ENCODE data around the gene HS1BP3.

- TF ChIP-seq ZBTB26 (CRISPR knock-in tag; IDR thresholded peaks at IDR 0.05) (no peak), ZFPM2 (CRISPR knock-in tag; IDR thresholded peaks at IDR 0.05) (no peak), ZNF707 (CRISPR knock-in tag; conservative IDR thresholded peaks at IDR 0.05) (no peak), EGR1 (conservative IDR thresholded peaks at IDR 0.05) (no peak), NELFE (IDR thresholded peaks at IDR 0.05; ENCODE audit: insufficient read depth, insufficient read length) (no peak)
- TF ChIP-seq, protein P1, sequence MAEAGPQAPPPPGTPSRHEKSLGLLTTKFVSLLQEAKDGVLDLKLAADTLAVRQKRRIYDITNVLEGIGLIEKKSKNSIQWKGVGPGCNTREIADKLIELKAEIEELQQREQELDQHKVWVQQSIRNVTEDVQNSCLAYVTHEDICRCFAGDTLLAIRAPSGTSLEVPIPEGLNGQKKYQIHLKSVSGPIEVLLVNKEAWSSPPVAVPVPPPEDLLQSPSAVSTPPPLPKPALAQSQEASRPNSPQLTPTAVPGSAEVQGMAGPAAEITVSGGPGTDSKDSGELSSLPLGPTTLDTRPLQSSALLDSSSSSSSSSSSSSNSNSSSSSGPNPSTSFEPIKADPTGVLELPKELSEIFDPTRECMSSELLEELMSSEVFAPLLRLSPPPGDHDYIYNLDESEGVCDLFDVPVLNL (CRISPR knock-in tag; IDR thresholded peaks at IDR 0.05; ENCODE audit: low read depth): no peak
Measured at GRCh38 chr2:20682167-20682920, 31.4 kb upstream of the HS1BP3 start.
